RWPE2 (cell line): Measurements from ENCODE around the gene KIAA0930.

Source experiments
- ATAC-seq: fragments of 200-7000 bp; cut with Tn5 transposase; 3 replicates; pipeline ENCODE4 v1.9.1; 2021; ENCODE audit warnings: low read depth
- DNase-seq: peaks from one replicate; pipeline ENCODE4 v3.0.0-alpha.2; 2020; ENCODE audit warnings: low spot score
- H3K27ac ChIP-seq: fragments of 450-650 bp; 2 replicates; pipeline ENCODE4 v1.5.1; 2017; ENCODE audit warnings: mild to moderate bottlenecking; ENCODE audit not compliant: poor library complexity, severe bottlenecking
- H3K27me3 ChIP-seq: fragments of 250-450 bp; sonication (Bioruptor Pico); 2 replicates; pipeline ENCODE4 v1.5.1; 2021; ENCODE audit warnings: mild to moderate bottlenecking, moderate library complexity; ENCODE audit not compliant: insufficient read depth, poor library complexity, severe bottlenecking
- H3K36me3 ChIP-seq: fragments of 250-450 bp; sonication (Bioruptor Pico); 2 replicates; pipeline ENCODE4 v1.5.1; 2020; ENCODE audit warnings: low read depth, mild to moderate bottlenecking, moderate library complexity
- H3K4me1 ChIP-seq: fragments of 250-450 bp; sonication (Bioruptor Pico); 2 replicates; pipeline ENCODE4 v1.5.1; 2021; ENCODE audit warnings: mild to moderate bottlenecking, moderate library complexity; ENCODE audit not compliant: insufficient read depth, poor library complexity, severe bottlenecking
- H3K4me3 ChIP-seq: fragments of 250-450 bp; sonication (Bioruptor Pico); 2 replicates; pipeline ENCODE4 v1.5.1; 2021; ENCODE audit warnings: mild to moderate bottlenecking, moderate library complexity; ENCODE audit not compliant: severe bottlenecking
- H3K9me3 ChIP-seq: fragments of 250-450 bp; sonication (Bioruptor Pico); 2 replicates; pipeline ENCODE4 v1.5.1; 2021; ENCODE audit warnings: mild to moderate bottlenecking, moderate library complexity; ENCODE audit not compliant: severe bottlenecking
- TF ChIP-seq, protein P1 (sequence below): fragments of 450-650 bp; IDR thresholded peaks from one replicate; pipeline ENCODE4 v1.5.1; 2017; ENCODE audit warnings: mild to moderate bottlenecking, moderate library complexity; ENCODE audit not compliant: poor library complexity, severe bottlenecking

The KIAA0930 gene

DNA sequence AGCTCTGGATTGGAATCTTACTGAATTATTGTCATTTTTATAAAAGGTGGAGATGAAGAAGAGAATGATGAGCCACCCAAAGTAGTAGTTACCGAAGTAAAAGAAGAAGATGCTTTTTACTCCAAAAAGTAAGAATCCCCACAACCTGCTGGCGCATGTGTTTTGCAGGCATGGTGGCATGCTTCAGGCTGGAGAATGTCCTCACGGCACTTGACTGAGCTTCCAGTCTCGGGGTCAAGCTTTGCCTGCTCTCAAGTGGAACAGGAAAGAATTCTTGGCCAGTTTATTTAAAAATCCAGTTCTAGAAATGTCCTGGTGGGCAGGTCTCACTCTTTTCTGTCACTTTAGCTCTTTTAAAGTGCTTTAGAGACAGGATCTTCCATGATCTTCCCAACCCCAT lies 59.5 kb downstream of the KIAA0930 start:
- Histone ChIP-seq H3K4me1 (no peaks in the 10 kb centered on the region), H3K4me3 (no peak overlapping the region), H3K36me3 (peaks cover 83% of the 10 kb centered on the region), H3K27ac (no peak overlapping the region), H3K9me3 (no peaks in the 10 kb centered on the region), H3K27me3 (no peaks in the 10 kb centered on the region)
- no peak for ATAC-seq
- no peak for DNase-seq
- TF ChIP-seq, protein P1, sequence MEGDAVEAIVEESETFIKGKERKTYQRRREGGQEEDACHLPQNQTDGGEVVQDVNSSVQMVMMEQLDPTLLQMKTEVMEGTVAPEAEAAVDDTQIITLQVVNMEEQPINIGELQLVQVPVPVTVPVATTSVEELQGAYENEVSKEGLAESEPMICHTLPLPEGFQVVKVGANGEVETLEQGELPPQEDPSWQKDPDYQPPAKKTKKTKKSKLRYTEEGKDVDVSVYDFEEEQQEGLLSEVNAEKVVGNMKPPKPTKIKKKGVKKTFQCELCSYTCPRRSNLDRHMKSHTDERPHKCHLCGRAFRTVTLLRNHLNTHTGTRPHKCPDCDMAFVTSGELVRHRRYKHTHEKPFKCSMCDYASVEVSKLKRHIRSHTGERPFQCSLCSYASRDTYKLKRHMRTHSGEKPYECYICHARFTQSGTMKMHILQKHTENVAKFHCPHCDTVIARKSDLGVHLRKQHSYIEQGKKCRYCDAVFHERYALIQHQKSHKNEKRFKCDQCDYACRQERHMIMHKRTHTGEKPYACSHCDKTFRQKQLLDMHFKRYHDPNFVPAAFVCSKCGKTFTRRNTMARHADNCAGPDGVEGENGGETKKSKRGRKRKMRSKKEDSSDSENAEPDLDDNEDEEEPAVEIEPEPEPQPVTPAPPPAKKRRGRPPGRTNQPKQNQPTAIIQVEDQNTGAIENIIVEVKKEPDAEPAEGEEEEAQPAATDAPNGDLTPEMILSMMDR, result no peak

DNA sequence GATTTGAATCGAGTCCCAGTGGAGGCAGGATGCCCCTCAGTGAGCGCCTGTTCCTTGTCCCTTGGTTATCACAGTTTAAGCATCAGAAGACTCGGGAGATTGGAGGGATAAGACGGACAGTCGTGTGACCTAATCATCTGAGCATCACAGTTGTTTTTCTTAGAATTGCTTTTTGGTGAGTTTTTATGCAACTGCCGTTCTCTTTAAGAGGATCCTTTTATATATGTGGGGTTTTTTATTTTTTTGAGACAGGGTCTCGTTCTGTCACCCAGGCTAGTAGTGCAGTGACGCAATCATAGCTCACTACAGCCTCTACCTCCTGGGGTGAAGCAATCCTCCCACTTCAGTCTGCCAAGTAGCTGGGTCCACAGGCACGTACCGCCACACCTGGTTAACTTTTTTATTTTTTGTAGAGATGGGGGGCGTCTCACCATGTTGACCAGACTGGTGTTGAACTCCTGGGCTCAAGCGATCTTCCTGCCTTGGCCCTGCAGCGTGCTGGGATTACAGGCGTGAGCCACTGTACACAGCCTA lies 60.5 kb downstream of the KIAA0930 start:
- Histone ChIP-seq H3K9me3 (no peaks in the 10 kb centered on the region), H3K4me3 (no peak overlapping the region), H3K4me1 (no peaks in the 10 kb centered on the region), H3K27ac (no peak overlapping the region), H3K36me3 (peaks cover 90% of the 10 kb centered on the region), H3K27me3 (no peaks in the 10 kb centered on the region)
- ATAC-seq (no peak), DNase-seq (no peak)
- TF ChIP-seq, protein P1, result no peak

DNA sequence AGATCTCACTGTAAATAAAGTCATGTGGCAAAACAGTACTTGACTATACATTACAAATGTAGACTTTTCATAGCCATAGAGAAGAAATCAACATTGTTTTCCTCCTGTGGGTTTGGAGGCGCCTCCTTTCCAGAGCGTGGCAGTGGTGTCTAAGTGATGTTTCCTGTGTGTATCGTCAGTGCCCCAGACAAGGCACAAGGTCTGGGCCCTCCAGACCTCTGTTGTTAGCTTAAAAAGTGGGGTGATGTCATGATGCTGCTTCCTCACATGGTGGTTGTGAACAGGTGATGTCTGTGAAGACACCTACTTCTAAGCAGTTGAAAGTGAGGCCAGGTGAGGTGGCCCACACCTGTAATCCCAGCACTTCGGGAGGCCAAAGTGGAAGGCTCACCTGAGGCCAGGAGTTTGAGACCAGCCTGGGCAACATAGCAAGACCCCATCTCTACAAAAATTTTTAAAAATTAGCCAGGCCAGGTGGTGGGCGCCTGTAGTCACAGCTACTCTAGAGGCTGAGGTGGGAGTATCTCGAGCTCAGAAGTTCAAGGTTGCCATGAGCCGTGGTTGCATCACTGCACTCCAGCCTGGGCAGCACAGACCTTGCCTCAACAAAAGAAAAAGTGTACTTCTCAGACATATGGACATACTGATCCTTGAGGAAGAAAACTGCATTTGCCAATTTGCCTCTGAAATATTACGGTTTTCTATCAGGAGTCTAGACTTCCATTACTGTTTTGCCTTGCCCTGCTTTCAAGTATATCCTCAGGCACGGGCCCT lies 61.2 kb downstream of the KIAA0930 start:
- TF ChIP-seq, protein P1, result no peak
- Histone ChIP-seq H3K27ac (no peak overlapping the region), H3K36me3 (peaks cover 97% of the 10 kb centered on the region), H3K4me1 (no peaks in the 10 kb centered on the region), H3K4me3 (no peak overlapping the region), H3K27me3 (no peaks in the 10 kb centered on the region), H3K9me3 (no peaks in the 10 kb centered on the region)
- DNase-seq, result no peak
- ATAC-seq, result no peak

DNA sequence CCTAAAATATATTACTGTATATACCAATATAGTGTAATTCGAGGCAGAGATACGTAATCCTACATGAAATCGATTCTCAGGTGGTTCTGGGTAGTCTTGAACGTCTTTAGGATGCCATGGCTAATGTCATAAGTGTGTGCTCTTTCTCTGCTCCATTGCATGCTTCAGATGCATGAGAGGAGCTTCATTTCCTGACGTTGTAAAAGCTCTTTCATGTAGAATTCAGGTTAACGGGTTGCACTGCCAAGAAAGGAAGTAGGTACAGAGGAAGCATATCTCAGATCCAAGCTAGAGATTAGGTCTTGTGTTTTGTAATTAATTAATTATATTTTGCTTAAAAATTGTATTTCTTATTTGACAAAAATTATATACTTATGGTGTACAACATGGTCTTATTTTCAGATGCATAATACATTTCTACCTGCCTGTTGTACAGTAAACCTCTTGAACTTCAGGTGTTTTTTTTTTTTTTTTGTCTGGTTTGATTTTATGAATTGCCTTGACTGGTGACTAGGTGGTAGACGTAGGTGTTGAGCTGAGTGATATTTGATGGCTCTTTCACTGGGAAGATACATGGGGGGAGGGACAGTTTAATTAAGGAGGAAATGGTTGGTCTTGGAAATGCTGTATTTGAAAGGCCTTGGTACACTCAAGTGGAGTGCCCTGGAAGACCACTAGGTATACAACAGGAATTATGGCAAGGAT lies 67.7 kb downstream of the KIAA0930 start:
- Histone ChIP-seq H3K4me1 (no peaks in the 10 kb centered on the region), H3K36me3 (peaks cover 100% of the 10 kb centered on the region), H3K27me3 (no peaks in the 10 kb centered on the region), H3K27ac (no peak overlapping the region), H3K9me3 (no peaks in the 10 kb centered on the region), H3K4me3 (no peak overlapping the region)
- ATAC-seq, result no peak
- no peak for DNase-seq
- TF ChIP-seq, protein P1, result no peak
